Colonic mucosa (tissue), 4 donors: ENCODE measurements around the gene CACNA2D4. TPM values are rescaled to one million over a fixed set of nuclear protein-coding genes. Genes with fewer than 3 reads are reported as not detected.

ENCODE experiments used
- DNase-seq: peaks from one replicate; pipeline ENCODE4 v3.0.0-alpha.2; 2020
- H3K27ac ChIP-seq: fragments of 200-600 bp; one replicate; pipeline ENCODE4 v1.8.0; 2021
- H3K27me3 ChIP-seq: fragments of 200-600 bp; one replicate; pipeline ENCODE4 v1.8.0; 2021
- H3K36me3 ChIP-seq: fragments of 200-600 bp; one replicate; pipeline ENCODE4 v1.8.0; 2021
- H3K4me1 ChIP-seq: fragments of 200-600 bp; one replicate; pipeline ENCODE4 v1.8.0; 2021; ENCODE audit warnings: mild to moderate bottlenecking
- H3K4me3 ChIP-seq: fragments of 200-600 bp; one replicate; pipeline ENCODE4 v1.8.0; 2021
- H3K9ac ChIP-seq, 2 donors: one replicate each; pipeline ENCODE4 v1.7.0; 2013; ENCODE audit warnings: control low read depth in 2 of 2, low read depth in 2 of 2, low read length in 2 of 2
- H3K9me3 ChIP-seq: fragments of 200-600 bp; one replicate; pipeline ENCODE4 v1.8.0; 2021
- CTCF ChIP-seq: fragments of 200-600 bp; IDR thresholded peaks from one replicate; pipeline ENCODE4 v1.8.0; 2022; ENCODE audit warnings: antibody characterized with exemption, mild to moderate bottlenecking
- intact Hi-C: fragments of 100-400 bp; cut with DNase I; formaldehyde crosslinking; loops from one replicate; pipeline ENCODE4 v1.14.1; 2022
- total RNA-seq, 2 donors: library from RNA; stranded (reverse); fragmentation: NEBNext Ultra II Directional in 1 of 2; extraction: Animal tissue kit (Norgen Biotek cat#: 25700) in 1 of 2; gene quantifications; one replicate each; pipeline ENCODE4 v1.2.1, GENCODE V29; 2021
- donor health status: healthy.
- donor health status: DM: no; HTN: no; CAD: no.
- donor health status: DM: no; HTN: no; CAD: no.

Gene CACNA2D4
- total RNA-seq, 2 donors from 2014 or later, result 3.3 to 3.7 TPM

GRCh38 chr12:1845427-1845826 is 73.0 kb downstream of the CACNA2D4 start:
- intact Hi-C loops, result no loop called here

GRCh38 chr12:1844661-1845409 is 73.6 kb downstream of the CACNA2D4 start:
- Histone ChIP-seq H3K9me3 (no peaks in the 10 kb centered on the region), H3K27me3 (no peaks in the 10 kb centered on the region), H3K27ac (no peak overlapping the region), H3K4me3 (no peak overlapping the region), H3K9ac (no peak overlapping the region), H3K36me3 (no peaks in the 10 kb centered on the region), H3K4me1 (no peaks in the 10 kb centered on the region)
- intact Hi-C loops, result no loop called here
- no peak for DNase-seq
- TF ChIP-seq CTCF, result no peak

More at GRCh38 chr12:1845427-1845826, 73.0 kb downstream of the CACNA2D4 start:
- H3K27ac ChIP-seq, result no peak overlapping the region
- no peaks in the 10 kb centered on the region for H3K9me3 ChIP-seq
- no peak for DNase-seq
- H3K4me3 ChIP-seq, result no peak overlapping the region
- H3K36me3 ChIP-seq, result no peaks in the 10 kb centered on the region
- no peak overlapping the region for H3K9ac ChIP-seq
- no peaks in the 10 kb centered on the region for H3K27me3 ChIP-seq
- no peaks in the 10 kb centered on the region for H3K4me1 ChIP-seq
- TF ChIP-seq CTCF, result no peak

- no peaks in the 10 kb centered on the region for H3K27me3 ChIP-seq
- no peaks in the 10 kb centered on the region for H3K9me3 ChIP-seq
- intact Hi-C loops, result no loop called here
- H3K9ac ChIP-seq, result no peak overlapping the region
- no peak overlapping the region for H3K4me3 ChIP-seq
- H3K27ac ChIP-seq, result no peak overlapping the region
- H3K36me3 ChIP-seq, result no peaks in the 10 kb centered on the region
- no peak for TF ChIP-seq CTCF
- H3K4me1 ChIP-seq, result no peaks in the 10 kb centered on the region
- no peak for DNase-seq
Measured at GRCh38 chr12:1844223-1844622, 74.2 kb downstream of the CACNA2D4 start.

GRCh38 chr12:1843641-1844005 is 74.8 kb downstream of the CACNA2D4 start:
- Histone ChIP-seq H3K9ac (no peak overlapping the region), H3K4me3 (no peak overlapping the region), H3K9me3 (no peaks in the 10 kb centered on the region), H3K27ac (no peak overlapping the region), H3K27me3 (no peaks in the 10 kb centered on the region), H3K4me1 (no peaks in the 10 kb centered on the region), H3K36me3 (no peaks in the 10 kb centered on the region)
- no peak for DNase-seq
- intact Hi-C loops, result no loop called here
- TF ChIP-seq CTCF, result no peak

- intact Hi-C loops, result no loop called here
- Histone ChIP-seq H3K27ac (no peak overlapping the region), H3K27me3 (no peaks in the 10 kb centered on the region), H3K9me3 (no peaks in the 10 kb centered on the region), H3K4me3 (no peak overlapping the region), H3K4me1 (no peaks in the 10 kb centered on the region), H3K36me3 (no peaks in the 10 kb centered on the region), H3K9ac (no peak overlapping the region)
- DNase-seq, result no peak
- TF ChIP-seq CTCF, result no peak
Measured at GRCh38 chr12:1842905-1843640, 75.4 kb downstream of the CACNA2D4 start.
